Astrocyte (in vitro differentiated cells and primary cell): ENCODE measurements around the gene SERPINB1.

ENCODE experiments used
- EZH2 ChIP-seq: IDR thresholded peaks from 2 replicates; pipeline ENCODE4 v1.6.1; 2012; ENCODE audit warnings: mild to moderate bottlenecking, low read length, inconsistent platforms; ENCODE audit not compliant: insufficient read depth
- TF ChIP-seq, protein P1 (sequence below): IDR thresholded peaks from 2 replicates; pipeline ENCODE4 v1.5.1; 2011; ENCODE audit warnings: low read depth, mild to moderate bottlenecking, inconsistent platforms, low read length, moderate library complexity; ENCODE audit not compliant: insufficient read depth

GRCh38 chr6:2883673-2884072 is 42.0 kb upstream of the SERPINB1 start:
- TF ChIP-seq EZH2: no peak
- TF ChIP-seq, protein P1, sequence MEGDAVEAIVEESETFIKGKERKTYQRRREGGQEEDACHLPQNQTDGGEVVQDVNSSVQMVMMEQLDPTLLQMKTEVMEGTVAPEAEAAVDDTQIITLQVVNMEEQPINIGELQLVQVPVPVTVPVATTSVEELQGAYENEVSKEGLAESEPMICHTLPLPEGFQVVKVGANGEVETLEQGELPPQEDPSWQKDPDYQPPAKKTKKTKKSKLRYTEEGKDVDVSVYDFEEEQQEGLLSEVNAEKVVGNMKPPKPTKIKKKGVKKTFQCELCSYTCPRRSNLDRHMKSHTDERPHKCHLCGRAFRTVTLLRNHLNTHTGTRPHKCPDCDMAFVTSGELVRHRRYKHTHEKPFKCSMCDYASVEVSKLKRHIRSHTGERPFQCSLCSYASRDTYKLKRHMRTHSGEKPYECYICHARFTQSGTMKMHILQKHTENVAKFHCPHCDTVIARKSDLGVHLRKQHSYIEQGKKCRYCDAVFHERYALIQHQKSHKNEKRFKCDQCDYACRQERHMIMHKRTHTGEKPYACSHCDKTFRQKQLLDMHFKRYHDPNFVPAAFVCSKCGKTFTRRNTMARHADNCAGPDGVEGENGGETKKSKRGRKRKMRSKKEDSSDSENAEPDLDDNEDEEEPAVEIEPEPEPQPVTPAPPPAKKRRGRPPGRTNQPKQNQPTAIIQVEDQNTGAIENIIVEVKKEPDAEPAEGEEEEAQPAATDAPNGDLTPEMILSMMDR: no peak
